WTC11 (cell line): ENCODE measurements around the gene LANCL2. TPM values are rescaled to one million over a fixed set of nuclear protein-coding genes. Genes with fewer than 3 reads are reported as not detected.

Source experiments
- ATAC-seq: fragments of 200-7000 bp; cut with Tn5 transposase; 2 replicates; pipeline ENCODE4 v1.10.0; 2021; ENCODE audit warnings: mild to moderate bottlenecking, moderate library complexity
- CTCF ChIA-PET: fragments of 300-600 bp; sonication (Branson Sonifier 250); formaldehyde crosslinking; loops from one replicate; lab custom pipeline; 2021; ENCODE audit warnings: antibody characterized with exemption; lab: Charles Lee
- POLR2A ChIA-PET: fragments of 350-600 bp; sonication (Branson Sonifier 250); formaldehyde crosslinking; loops from one replicate; lab custom pipeline; 2021; ENCODE audit warnings: antibody characterized with exemption; lab: Charles Lee
- DNase-seq: peaks from one replicate; pipeline ENCODE4 v3.0.0; 2021; ENCODE audit warnings: low spot score
- H3K27ac Mint-ChIP-seq: 2 replicates; pipeline ENCODE4 v1.8.0; 2021; ENCODE audit warnings: mixed read lengths
- H3K27me3 Mint-ChIP-seq: 2 replicates; pipeline ENCODE4 v1.8.0; 2021; ENCODE audit warnings: low read depth, mild to moderate bottlenecking, moderate library complexity, mixed read lengths
- H3K36me3 Mint-ChIP-seq: 2 replicates; pipeline ENCODE4 v1.8.0; 2021; ENCODE audit warnings: mixed read lengths
- H3K4me1 Mint-ChIP-seq: 2 replicates; pipeline ENCODE4 v1.8.0; 2022; ENCODE audit warnings: mixed read lengths
- H3K4me3 Mint-ChIP-seq: 2 replicates; pipeline ENCODE4 v1.8.0; 2021; ENCODE audit warnings: mild to moderate bottlenecking, moderate library complexity, mixed read lengths
- H3K9me3 Mint-ChIP-seq: 2 replicates; pipeline ENCODE4 v1.8.0; 2021; ENCODE audit warnings: mixed read lengths
- ARID4B ChIP-seq: sonication (generic); formaldehyde crosslinking; IDR thresholded peaks from 2 replicates; pipeline ENCODE4 v1.8.0; 2023; ENCODE audit warnings: missing genetic modification reagents, mild to moderate bottlenecking, borderline replicate concordance
- CBFB ChIP-seq: sonication (generic); formaldehyde crosslinking; IDR thresholded peaks from 2 replicates; pipeline ENCODE4 v1.8.1; 2022; ENCODE audit warnings: mild to moderate bottlenecking, low read depth, missing genetic modification reagents
- E2F4 ChIP-seq: sonication (generic); formaldehyde crosslinking; IDR thresholded peaks from 2 replicates; pipeline ENCODE4 v1.8.1; 2022; ENCODE audit warnings: low read depth, mild to moderate bottlenecking, moderate library complexity, missing genetic modification reagents, borderline replicate concordance
- ERG ChIP-seq: fragments of 250-450 bp; sonication (Bioruptor Pico); IDR thresholded peaks from 2 replicates; pipeline ENCODE4 v1.8.0; 2021; ENCODE audit warnings: mild to moderate bottlenecking
- ETV6 ChIP-seq: sonication (generic); formaldehyde crosslinking; IDR thresholded peaks from 2 replicates; pipeline ENCODE4 v1.8.1; 2022; ENCODE audit warnings: mild to moderate bottlenecking, missing genetic modification reagents
- MAX ChIP-seq: sonication (generic); formaldehyde crosslinking; IDR thresholded peaks from 2 replicates; pipeline ENCODE4 v1.8.0; 2022; ENCODE audit warnings: mild to moderate bottlenecking, missing genetic modification reagents
- NFATC4 ChIP-seq: fragments of 250-450 bp; sonication (Bioruptor Pico); IDR thresholded peaks from 2 replicates; pipeline ENCODE4 v1.9.0; 2021; ENCODE audit warnings: mild to moderate bottlenecking
- RELA ChIP-seq: sonication (generic); formaldehyde crosslinking; IDR thresholded peaks from 2 replicates; pipeline ENCODE4 v1.8.1; 2022; ENCODE audit warnings: missing genetic modification reagents, mild to moderate bottlenecking, borderline replicate concordance
- TEAD4 ChIP-seq: sonication (generic); formaldehyde crosslinking; IDR thresholded peaks from 2 replicates; pipeline ENCODE4 v1.8.0; 2022; ENCODE audit warnings: mild to moderate bottlenecking, missing genetic modification reagents
- ZBTB21 ChIP-seq: sonication (generic); formaldehyde crosslinking; IDR thresholded peaks from 2 replicates; pipeline ENCODE4 v1.8.1; 2023; ENCODE audit warnings: mild to moderate bottlenecking, missing genetic modification reagents, borderline replicate concordance
- ZMAT4 ChIP-seq: fragments of 250-450 bp; sonication (Bioruptor Pico); IDR thresholded peaks from 2 replicates; pipeline ENCODE4 v1.9.0; 2021; ENCODE audit warnings: mild to moderate bottlenecking
- ZNF121 ChIP-seq: sonication (generic); formaldehyde crosslinking; IDR thresholded peaks from 2 replicates; pipeline ENCODE4 v1.8.0; 2023; ENCODE audit warnings: missing genetic modification reagents
- ZNF281 ChIP-seq: sonication (generic); formaldehyde crosslinking; IDR thresholded peaks from 2 replicates; pipeline ENCODE4 v1.8.0; 2023; ENCODE audit warnings: mild to moderate bottlenecking, missing genetic modification reagents
- ZNF396 ChIP-seq: fragments of 250-450 bp; sonication (Bioruptor Pico); IDR thresholded peaks from 2 replicates; pipeline ENCODE4 v1.8.0; 2021; ENCODE audit warnings: mild to moderate bottlenecking, moderate library complexity, borderline replicate concordance
- total RNA-seq: library from RNA; stranded (reverse); gene quantifications from 3 replicates; pipeline ENCODE4 v1.2.3, GENCODE V29; 2021
- TF ChIP-seq, protein P1 (sequence below): sonication (generic); formaldehyde crosslinking; IDR thresholded peaks from 2 replicates; pipeline ENCODE4 v1.8.0; 2023; ENCODE audit warnings: missing genetic modification reagents
- TF ChIP-seq, protein P2 (sequence below): sonication (generic); formaldehyde crosslinking; IDR thresholded peaks from 2 replicates; pipeline ENCODE4 v1.8.1; 2023; ENCODE audit warnings: mild to moderate bottlenecking, missing genetic modification reagents, moderate library complexity
- TF ChIP-seq, protein P3 (sequence below): sonication (generic); formaldehyde crosslinking; conservative IDR thresholded peaks from 2 replicates; pipeline ENCODE4 v1.8.1; 2023; ENCODE audit warnings: mild to moderate bottlenecking, low read depth, missing genetic modification reagents, moderate library complexity

Gene LANCL2
- total RNA-seq, 1 experiment from 2014 or later = 13.2 TPM

DNA sequence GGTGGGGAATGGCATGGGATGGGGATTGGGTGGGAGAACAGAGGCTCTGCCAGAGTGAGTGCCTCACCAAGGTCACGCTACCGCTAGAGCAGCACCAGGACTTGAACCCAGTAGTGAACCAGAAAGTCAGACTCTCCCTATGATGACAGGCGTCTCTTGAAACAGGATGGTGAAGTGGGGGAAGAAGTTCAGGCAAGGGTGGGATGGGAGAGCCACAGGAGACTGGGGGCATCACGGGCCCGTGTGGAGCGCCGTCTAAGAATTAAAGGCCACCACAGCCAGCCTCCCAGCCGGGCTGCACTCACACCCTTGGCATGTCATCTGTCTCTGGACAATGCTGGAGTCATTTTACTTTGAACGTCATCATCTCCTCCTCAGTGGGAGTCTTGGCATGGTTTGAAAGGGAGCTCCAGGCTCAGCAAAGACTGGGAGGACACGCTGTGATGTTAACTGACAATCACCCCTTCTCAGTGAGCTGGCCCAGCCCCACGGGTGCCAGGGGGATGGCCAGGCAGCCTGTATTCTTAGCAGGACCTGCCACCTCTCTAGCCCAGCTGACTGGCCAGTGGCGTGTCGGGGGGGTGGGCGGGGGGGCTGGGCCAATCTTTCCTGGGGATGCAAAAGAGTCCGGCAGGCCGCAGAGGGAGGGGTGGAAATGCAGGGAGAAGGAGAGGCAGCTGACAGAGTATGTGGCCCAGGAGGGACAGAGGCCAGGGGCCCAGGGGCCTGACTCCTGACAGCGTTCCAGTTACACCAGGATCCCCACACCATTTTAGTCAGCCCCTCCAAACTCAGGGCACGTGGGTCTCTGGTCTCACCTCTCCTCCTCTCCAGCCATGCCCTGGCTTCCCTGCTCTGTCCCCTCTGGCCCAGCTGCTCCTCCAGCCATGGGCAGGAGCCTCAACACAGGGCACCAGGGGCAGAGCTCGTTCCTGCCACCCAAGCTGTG, 111.0 kb downstream of the LANCL2 start:
- H3K9me3 Mint-ChIP-seq = no peaks in the 10 kb centered on the region
- POLR2A ChIA-PET = no interaction called here
- peaks cover 14% of the 10 kb centered on the region for H3K4me1 Mint-ChIP-seq
- H3K36me3 Mint-ChIP-seq = 0 out of 2 replicates have a peak, but pooled peaks cover 2% of the 10 kb centered on the region
- H3K27me3 Mint-ChIP-seq = no peaks in the 10 kb centered on the region
- CTCF ChIA-PET = no interaction called here
- H3K27ac Mint-ChIP-seq = no peak overlapping the region
- TF ChIP-seq ZMAT4 (CRISPR knock-in tag) (no peak), ZNF281 (CRISPR knock-in tag) (no peak), MAX (CRISPR knock-in tag) (no peak), NFATC4 (CRISPR knock-in tag) (no peak), CBFB (CRISPR knock-in tag) (no peak), E2F4 (no peak), ZBTB21 (CRISPR knock-in tag) (no peak), ETV6 (no peak), ARID4B (CRISPR knock-in tag) (no peak), ZNF121 (CRISPR knock-in tag) (no peak), ERG (no peak), TEAD4 (no peak), RELA (CRISPR knock-in tag) (no peak), ZNF396 (CRISPR knock-in tag) (no peak)
- TF ChIP-seq, protein P1, sequence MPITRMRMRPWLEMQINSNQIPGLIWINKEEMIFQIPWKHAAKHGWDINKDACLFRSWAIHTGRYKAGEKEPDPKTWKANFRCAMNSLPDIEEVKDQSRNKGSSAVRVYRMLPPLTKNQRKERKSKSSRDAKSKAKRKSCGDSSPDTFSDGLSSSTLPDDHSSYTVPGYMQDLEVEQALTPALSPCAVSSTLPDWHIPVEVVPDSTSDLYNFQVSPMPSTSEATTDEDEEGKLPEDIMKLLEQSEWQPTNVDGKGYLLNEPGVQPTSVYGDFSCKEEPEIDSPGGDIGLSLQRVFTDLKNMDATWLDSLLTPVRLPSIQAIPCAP (CRISPR knock-in tag) = no peak
- TF ChIP-seq, protein P2, sequence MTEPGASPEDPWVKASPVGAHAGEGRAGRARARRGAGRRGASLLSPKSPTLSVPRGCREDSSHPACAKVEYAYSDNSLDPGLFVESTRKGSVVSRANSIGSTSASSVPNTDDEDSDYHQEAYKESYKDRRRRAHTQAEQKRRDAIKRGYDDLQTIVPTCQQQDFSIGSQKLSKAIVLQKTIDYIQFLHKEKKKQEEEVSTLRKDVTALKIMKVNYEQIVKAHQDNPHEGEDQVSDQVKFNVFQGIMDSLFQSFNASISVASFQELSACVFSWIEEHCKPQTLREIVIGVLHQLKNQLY (CRISPR knock-in tag) = no peak
- TF ChIP-seq, protein P3, sequence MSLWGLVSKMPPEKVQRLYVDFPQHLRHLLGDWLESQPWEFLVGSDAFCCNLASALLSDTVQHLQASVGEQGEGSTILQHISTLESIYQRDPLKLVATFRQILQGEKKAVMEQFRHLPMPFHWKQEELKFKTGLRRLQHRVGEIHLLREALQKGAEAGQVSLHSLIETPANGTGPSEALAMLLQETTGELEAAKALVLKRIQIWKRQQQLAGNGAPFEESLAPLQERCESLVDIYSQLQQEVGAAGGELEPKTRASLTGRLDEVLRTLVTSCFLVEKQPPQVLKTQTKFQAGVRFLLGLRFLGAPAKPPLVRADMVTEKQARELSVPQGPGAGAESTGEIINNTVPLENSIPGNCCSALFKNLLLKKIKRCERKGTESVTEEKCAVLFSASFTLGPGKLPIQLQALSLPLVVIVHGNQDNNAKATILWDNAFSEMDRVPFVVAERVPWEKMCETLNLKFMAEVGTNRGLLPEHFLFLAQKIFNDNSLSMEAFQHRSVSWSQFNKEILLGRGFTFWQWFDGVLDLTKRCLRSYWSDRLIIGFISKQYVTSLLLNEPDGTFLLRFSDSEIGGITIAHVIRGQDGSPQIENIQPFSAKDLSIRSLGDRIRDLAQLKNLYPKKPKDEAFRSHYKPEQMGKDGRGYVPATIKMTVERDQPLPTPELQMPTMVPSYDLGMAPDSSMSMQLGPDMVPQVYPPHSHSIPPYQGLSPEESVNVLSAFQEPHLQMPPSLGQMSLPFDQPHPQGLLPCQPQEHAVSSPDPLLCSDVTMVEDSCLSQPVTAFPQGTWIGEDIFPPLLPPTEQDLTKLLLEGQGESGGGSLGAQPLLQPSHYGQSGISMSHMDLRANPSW (CRISPR knock-in tag) = no peak
- TF ChIP-seq, all 79 proteins: peak for 0
- no peak overlapping the region for H3K4me3 Mint-ChIP-seq
- ATAC-seq = no peak
- DNase-seq = no peak
